Measurements from ENCODE around the gene UBA7.
"Not testable (repeated sequence)": the region's sequence is repeated elsewhere in the genome, so short reads cannot be mapped to it uniquely, and the experiment has no call there.

UBA7 gene

GRCh38 chr3:49813497-49814174 lies at the start of gene UBA7:
Gene UBA7, minus strand, starts transcription at chr3:49813953. Its CDS starts 166 bp downstream, at chr3:49813787.
- peak; percentile 54 for DNase-seq
- in situ Hi-C loops (cut with HindIII; ENCODE audit: low pct_ligation_motif_present, low pct_unique_long_range_greater_than_20kb, low sequenced_read_pairs) = no loop called here

DNA sequence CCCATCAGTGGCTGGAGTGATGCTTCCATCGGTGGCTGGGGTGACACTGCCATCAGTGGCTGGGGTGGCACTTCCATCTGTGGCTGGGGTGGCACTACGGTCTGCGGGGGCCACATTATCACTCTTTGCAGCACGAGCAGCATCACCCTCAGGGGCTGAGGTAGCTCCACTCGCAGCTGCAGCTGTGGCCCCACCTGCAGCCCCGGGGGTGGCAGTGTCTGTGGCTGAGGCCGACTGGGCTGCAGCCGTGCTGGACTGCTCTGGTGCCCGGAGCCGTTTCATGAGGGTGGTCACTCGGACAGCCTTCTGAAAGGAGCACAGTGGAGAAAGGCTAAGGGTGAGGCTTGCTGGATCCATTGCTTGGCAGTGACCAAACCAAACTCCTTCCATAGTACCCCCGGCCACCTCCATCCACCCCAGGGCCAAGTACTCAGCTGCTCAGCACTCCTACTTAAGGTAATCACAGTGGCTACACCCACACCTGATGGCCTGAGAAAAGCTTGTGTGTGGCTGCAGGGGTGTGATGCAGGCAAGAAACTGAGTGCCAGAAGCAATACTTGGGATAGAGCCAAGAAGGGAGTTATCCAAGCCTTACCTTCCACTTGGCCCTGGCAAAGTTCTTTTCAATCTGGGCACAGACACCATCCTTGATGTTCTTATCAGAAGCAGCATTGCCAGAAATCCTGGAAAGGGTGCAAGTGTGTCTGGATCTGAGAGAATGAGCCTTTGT lies 46.0 kb upstream of the UBA7 start:
- in situ Hi-C loops (cut with HindIII; ENCODE audit: low pct_ligation_motif_present, low pct_unique_long_range_greater_than_20kb, low sequenced_read_pairs) = no loop called here
- no peak for DNase-seq

- in situ Hi-C loops (cut with HindIII; ENCODE audit: low pct_ligation_motif_present, low pct_unique_long_range_greater_than_20kb, low sequenced_read_pairs) = no loop called here
- peak; percentile 91 for DNase-seq
These were observed 42.6 kb upstream of the UBA7 start, which contains the start of gene TRAIP for GRCh38 chr3:49856181-49857005. Gene TRAIP, minus strand, starts transcription at chr3:49856564. Its CDS starts 111 bp downstream, at chr3:49856453.

- in situ Hi-C loops (cut with HindIII; ENCODE audit: low pct_ligation_motif_present, low pct_unique_long_range_greater_than_20kb, low sequenced_read_pairs) = no loop called here
- no peak for DNase-seq
These were observed 41.9 kb upstream of the UBA7 start for GRCh38 chr3:49855662-49856061.

DNA sequence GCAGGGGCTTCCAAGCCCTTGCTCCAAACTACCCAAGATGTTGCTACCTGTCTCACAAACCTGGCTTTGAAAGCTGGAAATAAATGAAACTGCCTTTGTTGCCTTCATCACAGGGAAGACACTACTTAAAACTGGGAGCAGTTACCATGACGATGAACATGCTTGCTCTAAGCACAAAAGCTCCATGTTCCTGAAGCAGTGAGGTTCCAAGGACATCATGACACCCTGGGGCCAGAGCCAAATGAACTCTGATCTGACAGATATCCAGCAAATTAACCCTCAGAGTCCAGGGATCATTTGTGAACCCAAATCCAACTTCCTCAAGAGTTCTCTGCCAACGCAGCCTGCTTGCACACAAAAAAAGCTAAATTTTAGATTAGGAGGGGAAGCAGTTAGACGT lies 31.9 kb upstream of the UBA7 start:
- DNase-seq = no peak
- in situ Hi-C loops (cut with HindIII; ENCODE audit: low pct_ligation_motif_present, low pct_unique_long_range_greater_than_20kb, low sequenced_read_pairs) = no loop called here

GRCh38 chr3:49844464-49845183 lies 30.9 kb upstream of the UBA7 start:
- in situ Hi-C loops (cut with HindIII; ENCODE audit: low pct_ligation_motif_present, low pct_unique_long_range_greater_than_20kb, low sequenced_read_pairs) = no loop called here
- no peak for DNase-seq

GRCh38 chr3:49842843-49843517 lies 29.2 kb upstream of the UBA7 start:
- no peak for DNase-seq
- in situ Hi-C loops (cut with HindIII; ENCODE audit: low pct_ligation_motif_present, low pct_unique_long_range_greater_than_20kb, low sequenced_read_pairs) = no loop called here

DNA sequence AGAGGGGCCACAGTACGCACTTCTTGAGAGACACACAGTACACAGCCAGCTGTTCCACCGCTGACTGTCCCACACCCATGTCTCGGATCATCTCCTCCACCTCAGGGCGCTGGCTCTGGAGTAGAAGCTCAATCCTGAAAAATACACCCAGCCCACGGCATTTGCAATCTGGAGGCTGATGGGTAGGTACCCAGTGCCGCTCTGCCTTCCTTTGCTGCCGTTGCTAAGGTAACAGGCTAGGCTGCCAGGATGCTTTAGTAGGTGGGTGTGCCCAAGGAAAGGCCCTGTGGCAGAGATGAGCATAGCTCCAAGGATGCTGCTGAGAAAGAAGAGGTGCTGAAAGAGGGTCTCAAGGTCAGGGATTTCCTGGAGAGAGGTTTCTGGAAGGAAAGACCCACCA lies 28.1 kb upstream of the UBA7 start:
- DNase-seq = no peak
- in situ Hi-C loops (cut with HindIII; ENCODE audit: low pct_ligation_motif_present, low pct_unique_long_range_greater_than_20kb, low sequenced_read_pairs) = no loop called here

DNA sequence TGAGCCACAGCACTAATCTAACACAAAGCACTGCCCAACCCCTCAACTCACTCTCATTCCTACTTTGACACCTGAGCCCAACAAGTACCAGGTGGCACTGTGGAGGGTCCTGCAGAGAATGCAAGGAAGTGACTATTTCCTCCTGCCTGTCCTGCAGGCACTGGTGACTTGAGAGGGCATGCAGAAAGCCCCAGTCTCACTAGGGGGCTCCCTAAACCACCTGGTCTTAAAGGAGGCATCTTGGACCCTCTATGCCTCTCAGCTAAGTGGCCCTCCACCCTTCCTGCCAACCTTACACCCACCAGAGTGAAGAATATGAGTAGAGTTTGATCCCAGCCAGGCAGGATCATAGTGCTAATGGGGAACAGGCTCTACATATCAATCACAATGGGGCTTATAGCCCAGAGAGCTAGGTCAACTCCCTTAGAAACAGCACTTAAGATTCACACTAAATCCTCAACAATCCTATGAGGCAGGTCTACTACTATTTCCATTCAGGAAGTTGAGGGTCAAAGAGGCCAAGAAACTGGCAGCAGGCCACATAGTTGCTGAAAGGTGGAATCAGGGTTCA lies 27.5 kb upstream of the UBA7 start:
- in situ Hi-C loops (cut with HindIII; ENCODE audit: low pct_ligation_motif_present, low pct_unique_long_range_greater_than_20kb, low sequenced_read_pairs) = no loop called here
- peak; percentile 35 for DNase-seq

DNA sequence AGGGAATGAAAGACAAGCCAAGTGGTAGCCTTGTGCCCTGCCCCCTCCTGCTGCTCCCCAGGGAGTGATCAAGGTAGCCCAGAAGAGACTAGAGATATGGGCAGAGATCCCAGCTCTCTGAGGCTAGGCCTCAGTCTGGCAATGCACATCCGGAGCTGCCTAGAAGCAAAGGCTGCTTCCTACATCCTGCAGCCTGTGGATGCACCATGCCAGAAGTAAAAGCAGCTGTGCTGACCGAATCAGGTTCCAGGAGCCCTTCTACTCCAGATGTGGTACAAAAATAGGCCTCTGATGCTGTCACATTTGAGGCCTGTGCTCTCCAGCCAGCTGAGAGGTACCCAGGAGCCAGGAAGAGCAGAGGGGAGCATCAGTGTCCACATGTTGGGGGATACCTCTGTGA lies 26.6 kb upstream of the UBA7 start:
- in situ Hi-C loops (cut with HindIII; ENCODE audit: low pct_ligation_motif_present, low pct_unique_long_range_greater_than_20kb, low sequenced_read_pairs) = no loop called here
- no peak for DNase-seq

DNA sequence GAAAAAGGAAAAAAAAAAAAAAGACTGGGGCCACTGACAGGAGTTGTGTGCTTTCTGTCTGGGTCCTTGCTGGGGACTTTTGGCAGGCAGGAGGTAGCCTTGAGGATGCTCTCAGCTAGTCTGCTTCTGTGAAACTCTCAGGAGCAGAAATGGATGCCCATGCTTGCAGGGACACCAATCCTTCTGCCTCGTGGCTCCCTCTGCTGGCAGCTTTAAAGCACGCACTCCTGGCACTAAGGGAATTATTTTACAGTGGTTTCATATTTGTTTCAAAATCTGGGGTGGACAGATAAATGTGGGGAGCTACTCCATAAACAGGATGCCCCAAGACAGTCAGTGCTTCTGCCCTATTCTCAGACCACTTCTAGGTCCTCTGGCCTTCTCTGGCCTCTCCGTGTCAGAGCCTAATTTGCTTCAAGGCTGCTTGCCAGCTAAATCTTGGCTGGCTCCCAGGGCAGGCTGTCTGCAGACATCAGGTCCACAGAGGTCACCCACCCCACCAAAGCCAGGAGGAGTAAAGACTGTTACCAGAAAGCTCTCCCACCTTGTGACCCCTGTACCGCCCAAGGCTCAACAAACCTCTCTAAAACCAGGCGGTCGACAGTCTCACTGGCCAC lies 25.5 kb upstream of the UBA7 start:
- in situ Hi-C loops (cut with HindIII; ENCODE audit: low pct_ligation_motif_present, low pct_unique_long_range_greater_than_20kb, low sequenced_read_pairs) = no loop called here
- peak; percentile 63 for DNase-seq

DNA sequence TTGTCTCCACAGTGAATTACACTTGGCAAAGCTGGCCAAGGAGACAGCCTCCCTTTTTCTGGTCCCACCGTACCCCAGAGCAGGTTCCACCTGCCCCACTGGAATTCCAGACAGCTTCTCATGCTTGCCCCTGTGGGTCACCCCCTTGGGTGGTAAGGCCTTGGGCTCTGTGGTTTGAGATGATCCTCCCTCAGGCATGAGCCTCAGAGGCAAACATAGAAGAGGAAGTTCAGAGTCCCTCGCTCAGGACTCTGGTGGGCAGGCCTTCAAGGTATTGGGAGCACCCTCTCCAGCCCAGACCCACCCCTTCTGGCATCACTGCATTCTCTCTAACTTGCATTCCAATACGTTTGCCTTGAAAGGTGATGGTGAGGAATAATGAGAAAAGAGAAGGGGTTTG lies 17.6 kb upstream of the UBA7 start:
- in situ Hi-C loops (cut with HindIII; ENCODE audit: low pct_ligation_motif_present, low pct_unique_long_range_greater_than_20kb, low sequenced_read_pairs) = no loop called here
- no peak for DNase-seq

- no peak for DNase-seq
- in situ Hi-C loops (cut with HindIII; ENCODE audit: low pct_ligation_motif_present, low pct_unique_long_range_greater_than_20kb, low sequenced_read_pairs) = no loop called here
These were observed 12.3 kb upstream of the UBA7 start for GRCh38 chr3:49826016-49826415.

DNA sequence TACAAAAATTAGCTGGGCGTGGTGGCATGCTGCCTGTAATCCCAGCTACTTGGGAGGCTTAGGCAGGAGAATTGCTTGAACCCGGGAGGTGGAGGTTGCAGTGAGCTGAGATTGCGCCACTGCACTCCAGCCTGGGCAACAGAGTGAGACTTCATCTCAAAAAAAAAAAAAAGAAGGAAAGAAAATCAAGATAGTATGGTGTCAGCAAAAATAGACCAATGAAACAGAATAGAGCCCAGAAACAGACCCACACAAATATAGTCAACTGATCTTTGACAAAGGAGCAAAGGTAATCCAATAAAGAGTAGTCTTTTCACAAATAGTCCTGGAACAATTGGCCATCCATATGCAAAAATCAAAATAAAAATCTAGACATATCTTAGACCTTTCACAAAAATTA lies 9.4 kb upstream of the UBA7 start:
- in situ Hi-C loops (cut with HindIII; ENCODE audit: low pct_ligation_motif_present, low pct_unique_long_range_greater_than_20kb, low sequenced_read_pairs) = not testable (repeated sequence)

DNA sequence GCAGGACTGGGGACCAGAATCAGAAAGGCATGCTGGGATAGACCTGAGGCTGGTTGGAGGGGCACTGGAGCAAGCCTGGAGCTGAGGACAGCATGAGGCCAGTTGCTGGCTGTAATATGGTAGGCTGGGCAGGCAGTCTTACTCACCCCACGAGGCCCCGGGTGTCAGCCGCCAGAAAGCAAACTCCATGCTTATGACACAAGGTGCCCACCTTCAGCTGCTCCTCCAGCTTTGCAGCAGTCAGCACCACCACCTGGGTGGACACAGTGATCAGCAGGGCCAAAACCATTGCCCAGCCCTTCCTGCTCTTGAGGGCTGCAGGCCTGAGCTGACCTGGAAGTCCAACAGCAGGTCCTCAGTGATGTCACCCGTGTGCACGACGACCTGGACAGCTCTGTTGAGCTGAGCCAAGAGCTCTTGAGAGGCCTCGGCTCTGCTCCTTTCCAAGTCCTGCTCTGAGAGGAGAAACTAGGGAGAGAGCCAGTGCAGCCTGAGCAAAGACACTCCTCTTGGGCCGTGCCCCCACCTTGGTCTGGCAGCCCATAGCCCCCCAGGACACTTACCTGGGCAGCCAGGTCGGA lies 747 bp downstream of the UBA7 start:
- in situ Hi-C loops (cut with HindIII; ENCODE audit: low pct_ligation_motif_present, low pct_unique_long_range_greater_than_20kb, low sequenced_read_pairs) = no loop called here
- no peak for DNase-seq

More for the DNA sequence above, 9.4 kb upstream of the UBA7 start:
- not testable (repeated sequence) for DNase-seq

- DNase-seq = no peak
- in situ Hi-C loops (cut with HindIII; ENCODE audit: low pct_ligation_motif_present, low pct_unique_long_range_greater_than_20kb, low sequenced_read_pairs) = no loop called here
These were observed 6.2 kb downstream of the UBA7 start for GRCh38 chr3:49807431-49808114.

DNA sequence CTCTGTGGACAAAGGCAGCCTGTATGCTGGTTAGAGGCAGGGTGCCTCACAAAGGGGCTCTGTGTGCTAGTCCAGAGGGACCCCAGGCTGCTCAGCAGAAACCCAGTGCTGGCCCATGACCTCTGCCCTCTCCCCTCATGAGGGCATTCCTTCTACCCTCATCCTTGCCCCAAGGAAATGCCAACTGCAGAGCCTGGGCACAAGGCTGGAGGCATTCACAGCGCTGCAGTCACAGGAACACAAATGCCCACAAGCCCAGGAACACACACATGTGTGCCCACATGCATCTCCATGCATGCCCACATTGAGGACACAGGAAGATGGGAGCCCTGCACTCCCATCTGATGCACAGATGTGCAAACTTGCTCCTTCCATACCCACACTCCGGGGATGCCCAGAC lies 6.9 kb downstream of the UBA7 start:
- no peak for DNase-seq
- in situ Hi-C loops (cut with HindIII; ENCODE audit: low pct_ligation_motif_present, low pct_unique_long_range_greater_than_20kb, low sequenced_read_pairs) = no loop called here

Data from ACHN (cell line).